UCSD-AML1 (cell line): Measurements from ENCODE around the gene IGSF23.
"Not testable (repeated sequence)": the region's sequence is repeated elsewhere in the genome, so short reads cannot be mapped to it uniquely, and the experiment has no call there.

Experiments used
- DNase-seq: peaks from one replicate; lab custom pipeline; 2025; ENCODE audit not compliant: unreplicated experiment; lab: John Stamatoyannopoulos, UW

IGSF23 gene

DNA sequence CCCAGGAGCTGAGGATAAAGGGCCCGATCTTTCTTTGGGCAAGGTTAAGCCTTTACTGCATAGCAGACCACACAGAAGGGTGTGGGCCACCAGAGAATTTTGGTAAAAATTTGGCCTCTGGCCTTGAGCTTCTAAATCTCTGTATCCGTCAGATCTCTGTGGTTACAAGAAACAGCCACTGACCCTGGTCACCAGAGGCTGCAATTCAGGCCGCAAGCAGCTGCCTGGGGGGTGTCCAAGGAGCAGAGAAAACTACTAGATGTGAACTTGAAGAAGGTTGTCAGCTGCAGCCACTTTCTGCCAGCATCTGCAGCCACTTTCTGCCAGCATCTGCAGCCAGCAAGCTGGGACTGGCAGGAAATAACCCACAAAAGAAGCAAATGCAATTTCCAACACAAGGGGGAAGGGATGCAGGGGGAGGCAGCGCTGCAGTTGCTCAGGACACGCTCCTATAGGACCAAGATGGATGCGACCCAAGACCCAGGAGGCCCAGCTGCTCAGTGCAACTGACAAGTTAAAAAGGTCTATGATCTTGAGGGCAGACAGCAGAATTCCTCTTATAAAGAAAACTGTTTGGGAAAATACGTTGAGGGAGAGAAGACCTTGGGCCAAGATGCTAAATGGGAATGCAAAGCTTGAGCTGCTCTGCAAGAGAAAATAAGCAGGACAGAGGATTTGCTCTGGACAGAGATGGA lies 49.5 kb downstream of the IGSF23 start:
- DNase-seq, result no peak

DNA sequence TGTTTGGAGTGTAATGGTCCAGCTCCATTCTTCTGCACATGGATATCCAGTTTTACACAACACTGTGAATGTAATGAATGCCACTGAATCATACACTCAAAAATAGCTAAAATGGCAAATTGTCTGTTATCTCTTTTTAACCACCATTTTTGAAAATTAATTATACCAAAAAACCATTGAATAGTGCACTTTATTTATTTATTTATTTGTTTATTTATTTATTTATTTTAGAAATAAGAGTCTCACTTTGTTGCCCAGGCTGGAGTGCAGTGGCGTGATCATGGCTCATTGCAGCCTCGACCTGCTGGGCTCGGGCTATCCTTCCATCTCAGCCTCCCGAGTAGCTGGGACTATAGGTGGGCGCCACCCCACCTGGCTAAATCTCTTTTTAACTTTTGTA lies 50.6 kb downstream of the IGSF23 start:
- no peak for DNase-seq

DNA sequence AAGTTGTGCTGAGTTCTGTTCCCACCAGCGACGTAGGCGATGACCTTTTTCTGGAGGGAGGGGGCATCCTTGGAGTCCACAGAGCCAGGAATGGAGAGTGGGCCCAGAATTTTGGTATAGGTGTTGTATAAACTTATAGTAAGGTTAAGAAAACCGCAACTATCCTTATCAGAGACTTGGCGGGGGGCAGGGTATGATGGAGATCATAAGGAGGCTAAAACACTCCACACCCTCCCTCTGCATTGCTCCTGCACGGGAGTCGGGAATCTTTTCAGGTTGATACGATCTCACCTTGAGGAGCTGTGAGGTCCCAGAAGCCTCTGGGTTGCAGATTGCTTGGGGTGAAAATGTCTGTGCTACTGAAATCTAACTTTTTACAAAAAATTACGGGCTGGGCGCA lies 51.6 kb downstream of the IGSF23 start:
- no peak for DNase-seq

DNA sequence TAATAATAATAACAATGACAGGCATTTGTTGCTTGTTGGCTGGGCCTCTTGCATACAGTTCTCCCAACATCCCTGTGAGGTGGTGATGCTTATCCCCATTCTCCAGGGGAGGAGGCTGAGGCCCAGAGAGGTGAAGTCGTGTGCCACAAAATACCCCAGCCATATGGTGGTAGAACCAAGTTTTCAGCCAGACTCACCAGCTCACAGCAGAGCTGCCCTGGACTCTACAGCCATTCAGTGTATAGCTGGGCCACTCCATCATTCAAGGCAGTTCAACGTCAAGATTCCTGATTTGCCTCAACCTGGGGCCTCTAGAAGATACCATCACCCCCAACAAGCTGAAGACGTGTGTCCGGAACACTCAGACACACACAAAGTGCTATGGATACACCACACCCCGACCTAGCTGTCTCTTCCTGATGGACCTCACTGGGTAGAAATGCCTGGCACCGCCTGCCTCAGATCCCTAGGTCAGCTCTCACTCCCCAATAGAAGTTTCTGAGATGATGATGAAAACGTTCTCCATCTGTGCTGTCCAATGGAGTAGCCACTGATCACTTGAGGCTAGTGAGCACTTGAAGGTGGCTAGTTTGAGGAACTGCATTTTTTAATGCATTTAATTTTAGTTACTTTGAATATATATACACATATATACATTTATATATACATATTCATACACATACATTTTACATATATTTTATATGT lies 53.6 kb downstream of the IGSF23 start:
- DNase-seq, result no peak

DNA sequence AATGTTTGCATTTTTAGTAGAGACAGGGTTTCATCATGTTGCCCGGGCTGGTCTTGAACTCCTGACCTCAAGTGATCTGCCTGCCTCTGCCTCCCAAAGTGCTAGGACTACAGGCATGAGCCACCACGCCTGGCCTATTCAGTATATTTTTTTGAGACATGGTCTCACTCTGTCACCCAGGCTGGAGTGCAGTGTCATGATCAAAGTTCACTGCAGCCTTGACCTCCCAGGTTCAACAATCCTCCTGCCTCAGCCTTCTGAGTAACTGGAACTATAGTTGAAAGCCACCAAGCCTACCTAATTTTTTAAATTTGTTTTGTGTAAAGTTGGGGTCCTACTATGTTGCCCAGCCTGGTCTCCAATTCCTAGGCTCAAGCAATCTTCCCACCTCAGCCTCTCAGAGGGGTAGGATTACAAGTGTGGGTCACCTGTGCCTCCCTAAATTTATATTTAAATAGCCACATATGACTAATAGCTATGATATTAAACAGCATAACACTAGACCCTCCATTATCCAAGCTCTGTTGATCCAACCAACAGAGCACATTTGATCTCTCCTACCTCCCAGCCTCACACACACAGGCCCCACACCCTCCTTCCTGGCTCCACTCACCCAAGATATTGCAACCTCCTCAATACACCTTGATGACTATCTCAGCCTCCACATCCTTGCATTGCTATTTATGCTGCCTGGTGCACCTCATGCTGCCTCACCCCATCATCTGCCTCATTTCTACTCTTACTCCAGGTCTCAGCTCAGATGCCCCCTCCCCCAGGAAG lies 55.8 kb downstream of the IGSF23 start:
- no peak for DNase-seq

DNA sequence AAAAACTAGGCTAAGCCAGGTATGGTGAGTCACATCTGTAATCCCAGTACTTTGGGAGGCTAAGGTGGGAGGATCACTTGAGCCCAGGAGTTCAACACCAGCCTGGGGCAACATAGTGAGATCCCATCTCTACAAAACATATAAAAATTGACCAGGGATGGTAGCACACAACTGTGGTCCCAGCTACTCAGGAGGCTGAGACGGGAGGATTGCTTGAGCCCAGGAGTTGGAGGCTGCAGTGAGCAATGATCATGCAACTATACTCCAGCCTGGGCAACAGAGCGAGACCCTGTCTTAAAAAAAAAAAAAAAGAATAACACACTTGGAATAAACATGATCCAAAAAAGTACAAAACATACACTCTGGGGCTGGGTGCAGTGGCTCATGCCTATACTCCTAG lies 56.7 kb downstream of the IGSF23 start:
- not testable (repeated sequence) for DNase-seq

DNA sequence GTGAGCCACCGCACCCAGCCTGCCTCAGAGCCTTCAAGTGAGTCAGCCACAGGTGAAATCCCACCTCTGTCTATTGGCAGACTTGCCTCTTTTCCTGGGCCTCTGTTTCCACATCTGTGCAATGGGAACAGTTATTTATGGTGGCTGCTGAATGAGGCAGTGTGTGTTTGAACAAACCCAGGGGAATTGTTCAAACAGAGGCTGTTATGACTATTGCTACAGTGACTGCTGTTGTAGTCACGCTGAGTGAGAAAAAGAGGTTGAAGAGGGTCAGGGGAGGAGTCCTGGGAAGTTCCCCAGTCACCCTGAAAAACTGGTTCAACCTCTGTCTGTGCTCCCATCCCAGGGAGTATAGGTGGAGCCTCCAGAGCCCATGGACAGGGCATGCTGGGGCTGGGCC lies 58.0 kb downstream of the IGSF23 start, which contains the start of gene CEACAM19:
CEACAM19 (plus strand) TSS at position 83 of the 400 bp plus-strand sequence. CDS start 450 bp downstream, outside the sequence.
- DNase-seq, result no peak

DNA sequence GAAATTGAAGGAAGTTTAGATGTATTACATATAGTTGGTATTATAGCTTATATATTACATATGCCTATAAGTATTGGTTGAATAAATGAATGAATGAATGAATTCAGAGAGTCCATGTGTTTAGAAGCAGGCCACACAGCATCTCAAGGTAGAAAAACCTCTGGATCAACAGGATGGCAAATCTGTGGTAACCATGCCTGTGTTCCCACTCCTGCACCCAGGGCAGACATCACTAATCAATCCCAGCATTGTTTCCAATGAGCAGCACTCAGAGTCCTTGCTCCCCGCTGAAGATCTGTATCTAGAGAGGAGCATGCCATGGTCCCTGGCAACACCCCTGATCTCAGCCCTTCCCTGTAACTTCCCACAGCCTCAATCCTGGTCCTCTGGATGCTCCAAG lies 58.9 kb downstream of the IGSF23 start:
- no peak for DNase-seq

DNA sequence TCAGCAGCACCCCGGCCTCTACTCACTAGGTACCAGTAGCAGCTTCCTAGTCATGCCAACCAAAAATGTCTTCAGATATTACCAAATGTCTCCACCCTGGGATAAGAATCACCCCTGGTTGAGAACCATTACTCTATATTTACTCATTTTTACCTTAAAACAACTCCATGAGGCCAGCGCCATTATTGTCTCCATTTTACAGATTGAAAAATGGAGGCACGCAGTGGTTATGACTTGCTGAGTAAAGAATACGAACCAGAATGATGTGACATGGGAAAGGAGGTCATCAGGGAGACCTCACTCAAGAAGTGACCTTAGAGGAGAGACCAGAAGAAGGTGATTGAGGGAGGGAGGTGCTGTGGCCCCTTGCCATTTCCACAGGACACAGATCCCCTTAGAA lies 60.1 kb downstream of the IGSF23 start:
- no peak for DNase-seq

DNA sequence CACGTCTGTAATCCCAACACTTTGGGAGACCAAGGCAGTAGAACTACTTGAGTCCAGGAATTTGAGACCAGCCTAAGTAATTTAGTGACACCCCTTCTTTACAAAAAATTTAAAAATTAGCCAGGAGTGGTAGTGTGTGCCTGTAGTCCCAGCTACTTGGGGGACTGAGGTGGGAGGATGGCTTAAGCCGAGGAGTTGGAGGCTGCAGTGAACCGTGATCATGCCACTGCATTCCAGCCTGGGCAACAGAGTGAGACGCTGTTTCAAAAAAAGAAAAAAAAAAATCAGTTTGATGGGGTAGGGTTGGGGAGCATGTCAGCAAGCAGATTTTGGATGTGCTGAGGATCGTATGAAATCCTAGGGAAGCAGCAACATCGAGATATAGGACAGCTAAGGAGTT lies 62.2 kb downstream of the IGSF23 start:
- no peak for DNase-seq

DNA sequence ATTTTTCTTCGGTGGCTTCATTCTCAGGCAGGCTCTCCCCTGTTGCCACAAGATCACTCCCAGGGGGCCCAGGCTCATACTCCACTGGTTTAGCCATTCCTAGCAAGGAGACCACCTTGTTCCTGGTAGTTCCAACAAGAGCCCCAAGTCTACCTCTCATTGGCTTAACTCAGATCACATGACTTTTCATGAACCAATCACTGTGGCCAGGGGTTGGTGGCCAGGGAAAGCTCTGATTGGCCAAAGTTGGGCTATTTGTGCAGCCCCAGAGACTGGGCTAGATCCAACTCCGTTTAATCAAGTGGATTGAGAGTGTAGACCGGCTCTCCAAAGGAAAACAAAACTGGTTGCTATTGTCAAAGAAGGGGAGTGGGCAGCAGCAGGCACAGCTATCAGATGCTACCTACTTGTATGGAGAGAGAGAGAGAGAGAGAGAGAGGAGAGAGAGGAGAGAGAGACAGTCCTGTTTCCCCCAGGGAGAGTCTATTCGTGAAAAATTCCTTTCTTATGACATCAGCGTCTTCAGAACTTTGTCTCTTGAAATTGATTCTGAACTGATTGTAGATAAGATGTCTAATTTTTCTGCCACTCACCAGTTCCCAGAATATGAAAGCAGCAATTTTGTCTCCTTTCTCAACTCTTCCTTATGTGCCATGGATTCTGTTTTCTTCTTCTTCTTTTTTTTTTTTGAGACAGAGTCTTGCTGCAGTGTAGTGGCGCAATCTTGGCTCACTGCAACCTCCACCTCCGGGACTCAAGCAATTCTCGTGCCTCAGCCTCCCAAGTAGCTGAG lies 63.9 kb downstream of the IGSF23 start:
- DNase-seq, result no peak

DNA sequence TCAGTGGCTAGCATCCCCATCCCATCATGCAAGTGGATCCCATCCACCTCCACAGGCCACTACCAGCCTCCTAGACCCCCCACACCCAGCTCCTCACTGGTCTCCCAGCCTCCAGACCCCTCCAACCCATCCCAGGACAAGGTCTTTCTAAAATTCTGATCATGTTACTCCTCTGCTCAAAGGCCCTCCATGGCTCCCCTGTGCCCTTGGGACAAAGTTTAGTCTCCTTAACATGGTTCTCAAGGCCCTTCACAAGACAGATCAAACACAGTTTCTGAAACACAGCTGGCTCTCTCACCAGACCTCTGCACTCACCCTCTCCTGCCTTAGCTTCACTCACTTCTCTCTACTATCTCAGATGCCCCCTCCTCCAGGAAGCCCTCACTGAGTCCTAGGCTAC lies 67.2 kb downstream of the IGSF23 start:
- DNase-seq, result no peak

DNA sequence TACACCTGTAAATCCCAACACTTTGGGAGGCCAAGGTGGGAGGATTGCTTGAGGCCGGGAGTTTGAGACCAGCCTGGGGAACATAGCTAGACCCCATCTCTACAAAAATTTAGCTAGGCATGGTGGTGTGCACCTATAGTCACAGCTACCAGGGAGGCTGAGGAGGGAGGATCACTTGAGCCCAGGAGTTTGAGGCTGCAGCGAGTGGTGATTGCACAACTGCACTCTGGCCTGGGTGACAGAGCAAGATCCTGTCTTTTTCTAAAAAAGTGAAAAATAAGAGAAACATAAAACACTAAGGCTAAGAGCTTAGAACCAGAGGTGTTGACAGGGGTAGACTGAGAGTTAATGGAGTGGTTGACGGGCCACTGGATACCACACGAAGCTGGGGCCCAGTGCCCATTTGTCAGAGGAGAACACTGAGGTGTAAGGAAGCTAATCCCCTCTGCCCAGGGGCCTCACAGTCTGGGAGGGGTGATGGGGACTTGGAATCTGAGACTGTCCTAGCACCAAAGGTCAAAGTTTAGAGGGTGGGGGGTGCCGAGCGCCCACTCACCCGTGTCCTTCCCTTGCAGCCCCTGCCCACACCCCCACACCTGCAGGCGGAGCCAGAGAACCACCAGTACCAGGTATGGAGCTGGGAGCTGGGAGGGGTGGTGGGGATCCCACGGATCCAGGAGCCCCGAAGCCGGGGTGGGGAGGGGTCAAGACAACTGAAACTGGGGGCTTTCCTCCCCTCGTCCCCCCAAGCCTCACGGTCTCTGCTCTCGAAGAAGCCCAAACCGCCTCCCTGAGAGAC lies 68.8 kb downstream of the IGSF23 start:
- no peak for DNase-seq

DNA sequence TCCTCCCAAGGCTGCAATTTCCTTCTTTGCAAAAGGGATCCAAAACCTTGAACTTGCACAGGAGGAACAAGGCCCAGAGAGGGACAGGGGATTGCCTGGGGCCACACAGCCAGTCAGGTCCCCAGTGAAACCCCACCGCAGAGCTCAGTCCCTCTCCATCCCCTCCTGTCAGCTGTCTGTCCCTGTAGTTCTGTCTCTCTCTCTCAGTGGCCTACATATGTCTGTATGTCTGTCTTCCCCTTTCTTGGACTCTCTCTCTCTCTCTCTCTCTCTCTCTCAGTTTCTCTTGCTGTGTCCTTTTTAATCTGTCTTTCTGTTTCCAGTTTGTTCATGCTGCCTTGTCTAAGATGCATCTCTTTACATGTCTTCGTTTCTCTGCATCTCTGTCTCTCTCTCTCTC lies 69.4 kb downstream of the IGSF23 start:
- no peak for DNase-seq

DNA sequence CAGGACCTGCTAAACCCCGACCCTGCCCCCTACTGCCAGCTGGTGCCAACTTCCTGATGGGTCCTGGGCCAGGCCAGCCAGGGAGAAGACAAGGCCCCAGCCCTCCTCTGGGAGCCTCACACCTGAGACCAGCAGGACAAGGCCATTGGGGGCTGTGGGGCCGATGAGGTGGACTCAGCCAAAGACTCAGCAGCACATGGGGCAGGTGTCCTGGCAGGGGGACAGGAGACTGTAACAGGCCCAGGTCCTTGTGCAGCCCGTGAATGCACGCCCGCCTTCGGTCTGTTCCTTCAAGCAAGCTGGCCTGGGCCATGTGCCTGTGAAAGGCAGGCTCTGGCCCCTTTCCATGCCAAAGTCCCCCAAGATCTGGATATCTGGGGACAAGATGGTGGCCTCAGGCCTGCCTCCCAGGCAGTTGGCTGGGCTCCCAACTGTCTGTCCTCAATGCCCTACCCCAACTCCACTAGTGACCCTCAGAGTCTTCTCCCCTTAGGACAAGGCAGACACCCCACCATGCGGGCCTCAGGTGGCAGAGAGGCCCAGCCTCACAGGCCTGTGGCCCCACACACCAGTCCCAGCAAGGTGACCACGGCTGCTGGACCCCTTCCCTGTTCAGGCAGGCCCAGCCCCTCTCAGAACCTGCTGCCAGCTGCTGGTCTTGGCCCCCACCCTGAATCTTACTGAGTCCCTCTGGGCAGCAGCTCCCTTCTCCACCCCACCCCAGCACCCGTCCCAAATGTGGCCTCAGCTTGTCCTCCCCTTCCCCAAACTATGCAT lies 70.3 kb downstream of the IGSF23 start:
- no peak for DNase-seq

DNA sequence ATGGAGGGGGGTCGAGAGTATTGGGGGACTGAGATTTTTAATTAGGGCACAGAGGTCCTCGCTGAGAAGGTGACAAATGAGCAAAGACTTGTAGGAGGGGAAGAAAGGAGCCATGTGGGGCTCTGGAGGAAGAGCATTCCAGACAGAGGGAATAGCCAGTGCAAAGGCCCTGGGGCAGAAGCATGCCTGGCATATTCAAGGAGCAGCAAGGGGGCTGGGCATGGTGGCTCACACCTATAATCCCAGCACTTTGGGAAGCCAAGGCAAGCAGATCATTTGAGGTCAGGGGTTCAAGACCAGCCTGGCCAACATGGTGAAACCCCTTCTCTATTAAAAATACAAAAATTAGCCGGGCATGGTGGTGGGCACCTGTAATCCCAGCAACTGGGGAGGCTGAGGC lies 71.0 kb downstream of the IGSF23 start:
- DNase-seq, result not testable (repeated sequence)

DNA sequence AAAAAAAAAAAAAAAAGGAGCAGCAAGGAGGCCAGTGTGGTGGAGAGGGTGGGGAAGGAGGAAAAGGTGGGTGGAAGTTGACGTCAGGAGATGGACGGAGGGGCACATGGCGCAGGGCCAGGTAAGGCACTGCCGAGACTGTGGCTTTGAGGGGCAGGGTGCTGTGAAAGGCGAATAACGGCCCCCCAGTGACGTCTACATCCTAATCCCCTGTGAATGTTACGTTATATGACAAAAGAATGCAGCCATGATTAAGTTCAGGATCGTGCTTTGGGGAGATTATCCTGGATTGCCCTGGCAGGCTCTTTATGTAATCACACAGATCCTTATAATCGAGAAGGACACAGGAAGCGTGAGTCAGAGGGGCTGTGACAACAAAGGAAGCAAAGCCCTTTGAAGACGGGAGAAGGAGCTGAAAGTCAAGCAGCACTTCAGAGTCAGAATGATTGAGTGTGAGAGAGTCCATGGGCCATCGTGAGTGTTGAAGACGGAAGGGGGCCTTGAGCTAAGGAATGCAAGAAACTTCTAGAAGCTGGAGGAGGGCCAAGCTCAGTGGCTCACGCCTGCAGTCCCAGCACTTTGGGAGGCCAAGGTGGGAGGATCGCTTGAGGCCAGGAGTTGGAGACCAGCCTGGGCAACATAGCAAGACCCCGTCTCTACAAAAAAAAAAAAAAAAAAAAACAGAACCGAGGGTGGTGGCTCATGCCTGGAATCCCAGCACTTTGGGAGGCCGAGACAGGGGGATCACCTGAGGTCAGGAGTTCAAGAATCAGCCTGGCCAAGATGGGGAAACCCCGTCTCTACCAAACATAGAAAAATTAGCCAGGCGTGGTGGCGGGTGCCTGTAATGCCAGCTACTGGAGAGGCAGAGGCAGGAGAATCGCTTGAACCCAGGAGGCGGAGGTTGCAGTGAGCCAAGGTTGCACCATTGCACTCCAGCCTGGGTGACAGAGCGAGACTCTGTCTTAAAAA lies 71.8 kb downstream of the IGSF23 start:
- no peak for DNase-seq

DNA sequence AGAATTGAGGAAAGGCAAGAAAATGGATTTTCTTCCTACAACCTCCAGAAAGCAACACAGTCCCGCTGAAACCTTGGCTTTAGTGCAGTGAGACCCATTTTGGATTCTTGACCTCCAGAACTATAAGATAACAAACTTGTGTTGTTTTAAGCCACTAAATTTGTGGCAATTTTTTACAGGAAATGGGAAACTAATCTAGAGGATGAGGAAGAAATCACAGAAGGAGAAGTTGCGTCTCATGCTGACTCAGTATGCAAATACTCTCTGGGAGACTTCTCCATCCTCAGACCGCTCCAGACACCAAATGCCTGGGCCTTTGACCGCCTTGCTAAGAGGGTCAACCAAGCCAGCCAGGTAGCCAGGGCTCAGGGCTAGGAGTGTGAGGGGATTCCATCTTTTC lies 72.5 kb downstream of the IGSF23 start:
- DNase-seq, result no peak
